Amniotic epithelial cell (primary cell): ENCODE results near the gene FRMPD4.

Experiments used
- DNase-seq: peaks from one replicate; pipeline ENCODE4 v3.0.0-alpha.2; 2010; ENCODE audit warnings: low read depth

FRMPD4 gene

DNA sequence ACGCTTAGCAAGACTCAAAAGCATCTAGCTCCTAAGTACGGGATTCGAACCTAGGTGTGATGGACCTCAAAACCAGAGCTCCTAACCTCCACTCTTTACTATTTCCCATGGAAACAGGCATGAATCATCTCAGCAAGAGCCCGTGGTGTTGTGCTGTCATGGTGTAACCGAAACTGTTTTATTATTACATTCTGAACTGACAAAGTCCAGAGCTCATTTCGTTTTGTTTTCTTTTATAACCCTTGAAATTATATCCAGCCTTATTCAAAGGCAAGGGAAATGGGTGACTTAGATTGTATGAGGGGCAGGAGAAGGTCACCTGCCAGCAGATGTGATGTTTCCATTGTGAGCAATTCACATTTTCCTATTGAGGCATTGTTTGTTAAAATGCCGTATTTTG lies 301.1 kb downstream of the FRMPD4 start:
- DNase-seq: peak; percentile 61

GRCh38 chrX:12440246-12440645 lies 302.0 kb downstream of the FRMPD4 start:
- no peak for DNase-seq

DNA sequence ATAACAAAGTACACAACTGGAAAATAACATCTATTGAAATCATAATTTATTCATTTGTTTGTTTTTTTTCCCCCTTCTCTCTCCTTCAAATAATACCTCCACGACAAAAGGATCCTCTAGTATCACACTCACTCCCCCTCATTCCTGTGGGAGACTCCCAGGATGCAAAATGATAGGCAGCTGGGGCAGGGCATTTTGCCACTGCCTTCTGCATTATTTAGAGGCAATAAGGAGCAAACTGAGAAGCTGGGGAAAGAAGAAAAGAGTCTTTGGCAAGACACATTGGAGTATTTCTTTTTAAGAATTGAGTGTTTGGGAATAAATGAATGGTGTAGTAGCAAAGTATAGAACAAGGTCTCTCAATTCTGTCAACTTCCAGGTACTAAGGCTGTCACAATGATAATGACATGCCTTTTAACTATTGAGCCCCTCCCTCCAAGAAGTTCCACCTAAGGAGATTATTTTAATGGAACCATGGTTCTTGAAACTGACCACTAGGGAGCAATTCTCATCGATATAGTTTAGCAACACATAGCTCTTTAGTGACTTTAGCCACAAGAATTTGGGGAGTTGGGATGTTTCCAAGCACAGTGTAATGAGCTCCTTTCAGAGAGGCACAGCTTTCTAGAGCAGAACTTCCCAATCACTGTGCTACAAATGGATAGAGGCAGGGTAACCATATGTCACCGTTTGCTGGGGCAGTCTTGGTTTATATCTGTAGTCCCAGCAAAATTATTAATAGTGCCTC lies 303.3 kb downstream of the FRMPD4 start:
- DNase-seq: peak; percentile 68

DNA sequence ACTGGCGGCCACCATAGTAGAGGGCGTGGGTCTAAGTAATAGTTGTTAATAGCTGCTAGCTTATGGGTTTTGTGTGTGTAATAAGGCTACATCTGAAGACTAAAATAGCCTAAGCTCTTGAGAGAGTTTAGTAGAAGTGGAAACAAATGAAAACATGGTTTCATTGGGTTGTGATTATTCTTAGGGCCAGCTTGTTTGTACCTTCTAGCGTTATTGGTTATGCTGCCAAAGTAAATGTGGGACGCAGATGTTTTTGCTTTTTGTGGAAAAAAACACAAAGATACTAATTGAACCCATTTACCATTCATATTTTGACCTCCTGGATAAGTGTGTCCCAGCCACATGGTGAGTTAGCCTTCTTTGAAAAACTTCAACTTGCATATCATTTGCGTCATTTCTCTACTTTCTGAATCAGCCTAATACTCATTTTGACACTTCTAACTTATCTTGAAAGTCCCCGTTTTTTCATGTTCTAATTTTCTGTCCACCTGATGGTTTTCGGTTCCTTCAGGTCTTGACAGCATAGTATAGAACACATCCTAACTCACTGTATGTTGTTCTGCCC lies 305.3 kb downstream of the FRMPD4 start:
- no peak for DNase-seq

DNA sequence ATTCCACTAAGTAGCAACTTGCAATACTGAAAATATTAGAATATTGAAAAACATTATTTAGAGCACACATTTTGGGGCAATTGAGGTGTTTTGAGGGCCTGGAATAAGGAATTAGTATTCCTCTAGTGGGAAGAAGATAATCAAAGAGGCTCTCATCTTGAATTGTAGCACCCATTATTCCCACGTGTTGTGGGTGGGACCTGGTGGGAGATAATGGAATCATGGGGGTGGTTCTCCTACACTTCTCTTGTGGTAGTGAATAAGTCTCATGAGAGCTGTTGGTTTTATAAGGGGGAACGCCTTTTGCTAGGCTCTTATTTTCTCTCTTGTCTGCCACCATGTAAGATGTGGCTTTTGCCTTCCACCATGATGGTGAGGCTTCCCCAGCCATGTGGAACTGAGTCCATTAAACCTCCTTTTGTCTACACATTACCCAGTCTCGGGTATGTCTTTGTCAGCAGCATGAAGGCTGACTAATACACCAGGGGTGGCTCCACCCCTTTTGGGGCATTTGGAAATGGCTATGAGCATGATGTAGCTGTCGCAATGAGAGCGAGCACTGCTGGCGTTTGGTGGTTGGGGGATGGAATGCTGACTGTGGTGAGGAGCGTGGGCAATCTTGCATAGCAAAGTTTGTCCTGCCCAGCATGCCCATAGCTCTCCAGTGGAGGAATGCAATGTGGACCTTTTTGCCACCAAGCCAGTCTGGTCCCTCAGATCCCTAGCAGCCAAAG lies 308.2 kb downstream of the FRMPD4 start:
- peak; percentile 86 for DNase-seq

DNA sequence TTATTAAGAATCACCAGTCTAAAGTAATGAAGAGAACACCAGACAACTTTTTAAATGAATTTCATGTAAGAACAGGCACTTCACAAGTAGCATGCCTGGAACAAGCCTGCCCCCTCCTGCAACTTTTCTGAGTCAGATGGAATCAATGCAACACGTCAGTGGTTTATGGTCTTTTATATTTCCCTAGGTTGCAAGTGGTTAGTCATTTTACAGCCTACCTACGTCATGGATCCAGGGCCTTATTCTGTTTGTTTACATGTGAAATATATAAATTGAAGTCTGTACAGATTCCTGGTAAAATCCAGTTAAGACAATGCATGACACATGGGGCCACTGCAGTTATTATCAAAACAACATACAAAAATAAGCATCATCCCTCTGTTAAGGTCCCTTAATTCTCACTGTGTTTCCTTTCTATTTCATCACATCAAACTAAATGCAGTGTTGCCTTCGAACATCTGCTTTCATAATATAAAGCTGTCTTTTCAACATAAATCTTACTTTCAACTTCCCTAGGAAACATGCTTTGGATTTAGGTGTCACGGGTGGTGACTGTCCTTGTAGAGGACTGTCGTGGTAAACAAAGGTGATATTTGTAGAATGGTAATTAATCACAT lies 309.3 kb downstream of the FRMPD4 start:
- DNase-seq: peak; percentile 93

DNA sequence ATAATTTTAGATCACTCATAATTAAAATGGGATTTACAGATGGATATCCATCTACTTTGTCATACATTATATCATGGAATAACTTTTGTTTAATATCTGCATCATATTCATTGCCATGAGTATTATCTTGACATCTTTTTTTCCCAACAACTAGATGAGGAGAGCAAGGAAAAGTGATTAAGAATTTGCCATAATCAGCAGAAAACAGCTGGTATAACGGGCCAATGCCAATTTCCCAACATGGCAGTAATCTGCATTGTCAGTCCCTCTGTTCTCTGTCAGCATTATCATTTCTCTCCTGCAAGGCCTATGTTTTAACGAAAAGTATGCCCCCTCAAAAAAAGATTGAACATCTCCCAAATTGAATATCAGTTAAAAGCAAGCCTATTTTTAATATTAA lies 314.0 kb downstream of the FRMPD4 start:
- no peak for DNase-seq

DNA sequence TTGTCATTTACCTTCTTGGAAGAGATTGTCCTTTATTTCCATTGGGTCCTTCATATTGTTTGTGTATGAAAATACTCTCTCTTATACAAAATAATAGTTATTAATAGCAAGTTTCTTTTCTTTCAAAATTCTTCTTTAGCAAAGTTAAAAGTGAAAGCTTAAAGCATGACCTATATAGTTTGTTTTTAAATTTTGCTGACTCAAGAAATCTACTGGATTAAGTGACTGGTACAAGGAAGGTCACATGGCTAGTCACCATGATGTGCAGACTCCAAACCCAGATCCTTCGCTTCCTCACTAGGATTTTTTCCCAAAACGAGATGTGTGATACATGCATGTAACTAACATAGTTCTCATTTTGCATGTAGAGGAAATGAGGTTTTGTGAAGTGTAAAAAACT lies 322.7 kb downstream of the FRMPD4 start:
- no peak for DNase-seq

DNA sequence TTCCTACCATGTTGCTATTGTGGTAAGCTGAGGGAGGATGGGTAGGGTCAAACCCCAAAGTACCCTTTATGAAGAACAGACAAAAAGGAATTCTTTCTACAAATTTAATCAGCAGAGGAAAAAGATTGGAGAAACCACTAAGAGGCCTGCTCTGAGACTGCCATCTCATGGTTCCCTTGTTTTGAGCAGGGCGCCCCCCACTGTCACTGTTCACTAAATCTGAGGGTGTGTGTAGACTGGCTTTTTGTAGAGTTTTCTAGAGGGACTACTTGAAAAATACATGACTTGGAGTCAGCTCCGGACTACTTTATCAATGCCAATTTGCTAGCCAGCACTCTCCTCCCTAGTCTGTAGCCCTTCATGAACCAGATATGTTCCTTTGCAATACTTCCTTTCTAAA lies 324.8 kb downstream of the FRMPD4 start:
- no peak for DNase-seq

GRCh38 chrX:12463873-12464272 lies 325.6 kb downstream of the FRMPD4 start:
- DNase-seq: no peak

DNA sequence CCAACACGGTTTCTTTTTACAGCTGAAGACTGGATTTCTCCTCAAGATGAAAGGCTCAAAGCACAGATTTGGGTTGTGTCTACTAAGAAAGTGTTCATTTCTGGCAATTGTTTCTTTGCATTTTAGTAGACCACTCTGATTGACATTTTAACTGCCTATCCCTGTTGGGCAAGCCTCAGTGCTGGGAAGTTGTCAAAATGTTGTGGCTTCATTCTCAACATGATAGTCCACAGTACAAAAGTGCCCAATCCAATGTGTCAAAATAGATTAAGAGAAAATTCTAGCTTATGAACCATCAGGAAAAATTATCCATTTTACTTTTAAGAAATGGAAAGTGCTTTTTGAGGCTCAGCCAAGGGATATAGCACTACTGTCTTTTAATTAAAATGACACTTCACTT lies 329.0 kb downstream of the FRMPD4 start:
- DNase-seq: no peak

GRCh38 chrX:12469296-12469695 lies 331.0 kb downstream of the FRMPD4 start:
- DNase-seq: no peak

DNA sequence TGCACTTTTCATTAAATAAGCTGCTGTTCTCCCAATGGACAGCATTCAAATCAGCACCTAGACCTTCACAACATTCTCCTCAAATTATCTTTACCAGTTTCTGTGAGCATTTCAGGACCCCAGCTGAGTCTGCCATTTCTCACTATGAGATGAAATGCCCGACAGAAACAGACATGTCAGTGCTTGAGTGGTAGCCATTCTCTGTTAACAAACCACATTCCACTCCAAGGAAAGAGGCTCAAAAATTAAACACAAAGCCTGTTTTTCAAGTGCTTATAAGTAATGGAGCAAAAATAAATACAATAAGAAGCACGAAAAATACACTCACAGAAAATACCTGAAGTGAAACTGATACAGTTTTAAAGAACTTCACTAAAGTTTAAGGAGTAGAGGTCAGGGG lies 332.8 kb downstream of the FRMPD4 start:
- no peak for DNase-seq

DNA sequence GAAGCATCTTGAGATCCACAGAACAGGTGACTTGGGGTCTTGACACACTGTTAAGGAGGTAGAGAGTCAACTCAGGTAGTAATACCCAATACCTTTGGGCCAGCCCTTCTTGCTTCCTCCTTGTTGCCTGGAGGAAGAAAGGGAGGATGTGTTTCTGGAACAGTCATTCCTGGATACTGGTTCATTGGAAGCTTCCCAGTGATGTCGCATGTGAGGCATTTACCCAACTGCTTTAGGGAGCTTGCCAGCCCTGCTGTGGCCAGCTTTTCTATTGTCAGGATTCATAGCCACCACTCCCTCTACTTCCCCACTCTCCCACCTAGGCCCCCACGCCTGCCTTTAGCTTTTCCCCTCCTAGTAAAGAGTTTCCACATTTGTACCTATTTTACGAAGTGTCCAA lies 342.7 kb downstream of the FRMPD4 start:
- DNase-seq: no peak

GRCh38 chrX:12488220-12488619 lies 349.9 kb downstream of the FRMPD4 start:
- DNase-seq: no peak

- no peak for DNase-seq
These were observed 350.5 kb downstream of the FRMPD4 start for GRCh38 chrX:12488771-12489170.

- DNase-seq: no peak
These were observed 351.1 kb downstream of the FRMPD4 start for GRCh38 chrX:12489341-12489740.

- DNase-seq: no peak
These were observed 356.3 kb downstream of the FRMPD4 start for GRCh38 chrX:12494400-12495138.

- no peak for DNase-seq
These were observed 358.1 kb downstream of the FRMPD4 start for GRCh38 chrX:12496343-12496742.

GRCh38 chrX:12497832-12498591 lies 359.7 kb downstream of the FRMPD4 start:
- DNase-seq: no peak

- no peak for DNase-seq
These were observed 366.9 kb downstream of the FRMPD4 start for GRCh38 chrX:12505127-12505526.
